HL-60 (cell line): ENCODE results near the gene TBCCD1.

Source experiments
- CTCF ChIP-seq: IDR thresholded peaks from one replicate; pipeline ENCODE4 v1.5.1; 2011; ENCODE audit warnings: low read length, control low read depth, inconsistent platforms; ENCODE audit not compliant: insufficient read depth
- REST ChIP-seq: IDR thresholded peaks from 2 replicates; pipeline ENCODE4 v1.6.1; 2012; ENCODE audit warnings: low read depth; ENCODE audit not compliant: insufficient replicate concordance

- TF ChIP-seq CTCF (no peak), REST (no peak)
Observed at GRCh38 chr3:186538779-186539178, 28.4 kb downstream of the TBCCD1 start.
